HepG2 (cell line): ENCODE measurements around the gene PPARA. TPM values are rescaled to one million over a fixed set of nuclear protein-coding genes. Genes with fewer than 3 reads are reported as not detected.

Source experiments
- AHR ChIP-seq: IDR thresholded peaks from 2 replicates; pipeline ENCODE4 v1.6.1; 2018; ENCODE audit warnings: missing genetic modification reagents, missing compliant biosample characterization
- CREM ChIP-seq, 2 experiments: sonication (generic) in 1 of 2; formaldehyde crosslinking in 1 of 2; IDR thresholded peaks; 2 replicates each; pipeline versions ENCODE4 v1.4.0 to v1.6.1; 2016 to 2020; ENCODE audit warnings: antibody characterized with exemption in 1 of 2, mild to moderate bottlenecking in 1 of 2, missing genetic modification reagents in 1 of 2
- HIC2 ChIP-seq: sonication (generic); formaldehyde crosslinking; IDR thresholded peaks from 2 replicates; pipeline ENCODE4 v1.9.0; 2022; ENCODE audit warnings: low read depth, missing genetic modification reagents
- HMG20A ChIP-seq: IDR thresholded peaks from 2 replicates; pipeline ENCODE4 v1.6.1; 2016; ENCODE audit warnings: borderline replicate concordance
- IRF1 ChIP-seq: sonication (generic); formaldehyde crosslinking; IDR thresholded peaks from 2 replicates; pipeline ENCODE4 v1.4.0; 2020; ENCODE audit warnings: low read depth, mild to moderate bottlenecking, missing genetic modification reagents
- KLF15 ChIP-seq: sonication (generic); formaldehyde crosslinking; IDR thresholded peaks from 2 replicates; pipeline ENCODE4 v1.8.1; 2023; ENCODE audit warnings: borderline replicate concordance, mild to moderate bottlenecking, inconsistent platforms, missing genetic modification reagents, mixed read lengths
- MAX ChIP-seq: IDR thresholded peaks from 2 replicates; pipeline ENCODE4 v1.6.1; 2012; ENCODE audit warnings: inconsistent platforms
- MBNL3 ChIP-seq: fragments of 250-450 bp; sonication (Bioruptor Pico); conservative IDR thresholded peaks from 2 replicates; pipeline ENCODE4 v1.8.0; 2022; ENCODE audit warnings: mild to moderate bottlenecking, inconsistent platforms
- MZF1 ChIP-seq: sonication (generic); formaldehyde crosslinking; IDR thresholded peaks from 2 replicates; pipeline ENCODE4 v1.8.1; 2023; ENCODE audit warnings: mild to moderate bottlenecking, missing genetic modification reagents, borderline replicate concordance
- PBX2 ChIP-seq: IDR thresholded peaks from 2 replicates; pipeline ENCODE4 v1.6.1; 2016; ENCODE audit warnings: control low read depth
- SMAD9 ChIP-seq: sonication (generic); formaldehyde crosslinking; IDR thresholded peaks from 2 replicates; pipeline ENCODE4 v1.5.1; 2020; ENCODE audit warnings: mild to moderate bottlenecking, missing genetic modification reagents
- ZBTB3 ChIP-seq: sonication (generic); formaldehyde crosslinking; IDR thresholded peaks from 2 replicates; pipeline ENCODE4 v1.4.0; 2020; ENCODE audit warnings: low read depth, mild to moderate bottlenecking, moderate library complexity, missing genetic modification reagents, borderline replicate concordance
- ZMYM4 ChIP-seq: sonication (generic); formaldehyde crosslinking; IDR thresholded peaks from 2 replicates; pipeline ENCODE4 v1.8.1; 2023; ENCODE audit warnings: mild to moderate bottlenecking, missing genetic modification reagents
- ZNF136 ChIP-seq: sonication (generic); formaldehyde crosslinking; IDR thresholded peaks from 2 replicates; pipeline ENCODE4 v1.8.1; 2022; ENCODE audit warnings: low read depth, mild to moderate bottlenecking, moderate library complexity, missing genetic modification reagents
- ZNF17 ChIP-seq: sonication (generic); formaldehyde crosslinking; IDR thresholded peaks from 2 replicates; pipeline ENCODE4 v1.5.0; 2020; ENCODE audit warnings: mild to moderate bottlenecking, missing genetic modification reagents
- ZNF24 ChIP-seq: fragments of 450-650 bp; IDR thresholded peaks from 2 replicates; pipeline ENCODE4 v1.6.1; 2017; ENCODE audit warnings: antibody characterized with exemption, mild to moderate bottlenecking
- ZNF34 ChIP-seq: sonication (generic); formaldehyde crosslinking; IDR thresholded peaks from 2 replicates; pipeline ENCODE4 v1.4.0; 2020; ENCODE audit warnings: mild to moderate bottlenecking, missing genetic modification reagents, borderline replicate concordance
- ZNF510 ChIP-seq: sonication (generic); formaldehyde crosslinking; IDR thresholded peaks from 2 replicates; pipeline ENCODE4 v1.4.0; 2020; ENCODE audit warnings: low read depth, mild to moderate bottlenecking, missing genetic modification reagents
- ZNF703 ChIP-seq: sonication (generic); formaldehyde crosslinking; IDR thresholded peaks from 2 replicates; pipeline ENCODE4 v1.5.1; 2020; ENCODE audit warnings: missing genetic modification reagents, mild to moderate bottlenecking, moderate library complexity, borderline replicate concordance
- ZNF777 ChIP-seq: sonication (generic); formaldehyde crosslinking; IDR thresholded peaks from 2 replicates; pipeline ENCODE4 v1.4.0; 2020; ENCODE audit warnings: missing genetic modification reagents
- ZSCAN29 ChIP-seq: sonication (generic); formaldehyde crosslinking; conservative IDR thresholded peaks from 2 replicates; pipeline ENCODE4 v1.4.0; 2020; ENCODE audit warnings: mild to moderate bottlenecking, missing genetic modification reagents
- polyA plus RNA-seq, 8 experiments: library from polyadenylated mRNA; depleted of rRNA in 3 of 8; stranded (reverse) in 7 of 8; unstranded in 1 of 8; fragments of >200 nt; fragmentation: Illumina TruSeq in 4 of 8; extraction: Trizol in 4 of 8; gene quantifications; 2 replicates each; pipeline versions ENCODE4 v1.2.1 to v1.2.3, GENCODE V29; 2011 to 2016; ENCODE audit warnings: low read depth in 4 of 8, missing spikeins in 1 of 8, mixed read lengths in 1 of 8; ENCODE audit not compliant: insufficient read depth in 1 of 8
- total RNA-seq, 5 experiments: library from RNA; depleted of rRNA; stranded (reverse); fragments of >200 nt; fragmentation: Illumina TruSeq; extraction: Trizol; gene quantifications; 2 replicates each; pipeline ENCODE4 v1.2.3, GENCODE V29; 2016; ENCODE audit warnings: low read depth in 1 of 5
- TF ChIP-seq, protein P1 (sequence below): sonication (generic); formaldehyde crosslinking; IDR thresholded peaks from 2 replicates; pipeline ENCODE4 v1.5.0; 2020; ENCODE audit warnings: missing genetic modification reagents
- TF ChIP-seq, protein P2 (sequence below): sonication (generic); formaldehyde crosslinking; IDR thresholded peaks from 2 replicates; pipeline ENCODE4 v1.4.0; 2020; ENCODE audit warnings: missing genetic modification reagents
- TF ChIP-seq, protein P3 (sequence below): sonication (generic); formaldehyde crosslinking; IDR thresholded peaks from 2 replicates; pipeline ENCODE4 v1.5.0; 2020; ENCODE audit warnings: missing genetic modification reagents

PPARA gene
- total and polyA plus RNA-seq, 2 of the 13 experiments (the other 11 are each of a cell fraction or from before 2014, with no cell fraction given): 18.2 to 24.7 TPM

DNA sequence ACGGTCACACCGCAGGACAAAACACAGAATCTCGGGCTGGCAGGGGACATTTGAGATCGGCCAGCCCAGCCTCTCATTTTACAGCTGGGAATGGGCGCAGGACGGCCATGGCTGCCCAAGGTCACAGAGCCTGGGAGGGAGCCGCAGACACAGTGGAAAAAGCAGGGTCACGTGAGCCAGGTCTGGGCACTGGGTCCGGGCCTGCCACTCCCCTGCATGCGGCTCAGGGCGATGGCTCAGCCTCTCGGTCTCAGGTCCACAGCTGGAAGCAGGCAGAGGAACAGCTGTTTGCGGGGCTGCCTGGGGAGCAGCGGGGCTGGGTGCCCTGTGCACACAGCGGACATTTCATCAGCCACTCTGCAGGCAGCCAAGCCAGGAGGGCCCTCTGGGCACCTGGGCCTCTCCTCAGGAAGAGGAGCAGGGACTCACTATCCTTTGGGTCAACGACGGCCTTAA is 10.4 kb upstream of the PPARA start (continued):
- TF ChIP-seq, protein P1, sequence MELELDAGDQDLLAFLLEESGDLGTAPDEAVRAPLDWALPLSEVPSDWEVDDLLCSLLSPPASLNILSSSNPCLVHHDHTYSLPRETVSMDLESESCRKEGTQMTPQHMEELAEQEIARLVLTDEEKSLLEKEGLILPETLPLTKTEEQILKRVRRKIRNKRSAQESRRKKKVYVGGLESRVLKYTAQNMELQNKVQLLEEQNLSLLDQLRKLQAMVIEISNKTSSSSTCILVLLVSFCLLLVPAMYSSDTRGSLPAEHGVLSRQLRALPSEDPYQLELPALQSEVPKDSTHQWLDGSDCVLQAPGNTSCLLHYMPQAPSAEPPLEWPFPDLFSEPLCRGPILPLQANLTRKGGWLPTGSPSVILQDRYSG: no peak
- no peak for TF ChIP-seq PBX2 (CRISPR knock-in tag)
- no peak for TF ChIP-seq MZF1 (CRISPR knock-in tag)
- TF ChIP-seq ZNF777 (CRISPR knock-in tag): 0 out of 2 replicates have a peak, but pooled peaks have one; percentile 52
- no peak for TF ChIP-seq CREM (IDR thresholded peaks at IDR 0.05)
- TF ChIP-seq CREM (CRISPR knock-in tag; IDR thresholded peaks at IDR 0.05): no peak
- TF ChIP-seq ZMYM4 (CRISPR knock-in tag): peak; percentile 59
- peak; percentile 73 for TF ChIP-seq HIC2 (CRISPR knock-in tag)
- TF ChIP-seq, protein P2, sequence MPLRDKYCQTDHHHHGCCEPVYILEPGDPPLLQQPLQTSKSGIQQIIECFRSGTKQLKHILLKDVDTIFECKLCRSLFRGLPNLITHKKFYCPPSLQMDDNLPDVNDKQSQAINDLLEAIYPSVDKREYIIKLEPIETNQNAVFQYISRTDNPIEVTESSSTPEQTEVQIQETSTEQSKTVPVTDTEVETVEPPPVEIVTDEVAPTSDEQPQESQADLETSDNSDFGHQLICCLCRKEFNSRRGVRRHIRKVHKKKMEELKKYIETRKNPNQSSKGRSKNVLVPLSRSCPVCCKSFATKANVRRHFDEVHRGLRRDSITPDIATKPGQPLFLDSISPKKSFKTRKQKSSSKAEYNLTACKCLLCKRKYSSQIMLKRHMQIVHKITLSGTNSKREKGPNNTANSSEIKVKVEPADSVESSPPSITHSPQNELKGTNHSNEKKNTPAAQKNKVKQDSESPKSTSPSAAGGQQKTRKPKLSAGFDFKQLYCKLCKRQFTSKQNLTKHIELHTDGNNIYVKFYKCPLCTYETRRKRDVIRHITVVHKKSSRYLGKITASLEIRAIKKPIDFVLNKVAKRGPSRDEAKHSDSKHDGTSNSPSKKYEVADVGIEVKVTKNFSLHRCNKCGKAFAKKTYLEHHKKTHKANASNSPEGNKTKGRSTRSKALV (CRISPR knock-in tag): no peak
- TF ChIP-seq ZNF34 (CRISPR knock-in tag): no peak
- TF ChIP-seq SMAD9: no peak
- no peak for TF ChIP-seq ZNF17
- no peak for TF ChIP-seq ZNF136
- TF ChIP-seq ZBTB3: no peak
- no peak for TF ChIP-seq AHR
- no peak for TF ChIP-seq KLF15 (CRISPR knock-in tag)
- no peak for TF ChIP-seq IRF1 (CRISPR knock-in tag)
- TF ChIP-seq MAX: peak; percentile 92
- TF ChIP-seq ZNF510 (CRISPR knock-in tag): no peak
- no peak for TF ChIP-seq ZNF703 (CRISPR knock-in tag)
- TF ChIP-seq ZNF24: no peak
- TF ChIP-seq MBNL3 (CRISPR knock-in tag): no peak
- TF ChIP-seq, protein P3, sequence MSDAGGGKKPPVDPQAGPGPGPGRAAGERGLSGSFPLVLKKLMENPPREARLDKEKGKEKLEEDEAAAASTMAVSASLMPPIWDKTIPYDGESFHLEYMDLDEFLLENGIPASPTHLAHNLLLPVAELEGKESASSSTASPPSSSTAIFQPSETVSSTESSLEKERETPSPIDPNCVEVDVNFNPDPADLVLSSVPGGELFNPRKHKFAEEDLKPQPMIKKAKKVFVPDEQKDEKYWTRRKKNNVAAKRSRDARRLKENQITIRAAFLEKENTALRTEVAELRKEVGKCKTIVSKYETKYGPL (CRISPR knock-in tag): no peak
- TF ChIP-seq HMG20A (CRISPR knock-in tag): peak; percentile 39; the same call in 1 of the 2 replicates
- TF ChIP-seq ZSCAN29 (CRISPR knock-in tag): no peak
